Activated CD4-positive, alpha-beta T cell treated with anti-CD3 and anti-CD28 coated beads for 36 hours (primary cell): ENCODE data around the gene PLA2G2F. TPM values are rescaled to one million over a fixed set of nuclear protein-coding genes. Genes with fewer than 3 reads are reported as not detected.

Source experiments
- ATAC-seq: fragments of 200-7000 bp; cut with Tn5 transposase; one replicate; pipeline ENCODE4 v1.10.0; 2021; ENCODE audit warnings: mild to moderate bottlenecking, moderate library complexity
- CTCF ChIA-PET: fragments of 350-600 bp; sonication (Branson Sonifier 250); formaldehyde crosslinking; loops from one replicate; lab custom pipeline; 2021; ENCODE audit warnings: antibody characterized with exemption; lab: Charles Lee
- POLR2A ChIA-PET: fragments of 350-600 bp; sonication (Branson Sonifier 250); formaldehyde crosslinking; loops from one replicate; lab custom pipeline; 2021; ENCODE audit warnings: antibody characterized with exemption, inconsistent platforms; lab: Charles Lee
- DNase-seq: peaks from one replicate; pipeline ENCODE4 v3.0.0-alpha.2; 2020
- H3K27ac Mint-ChIP-seq: one replicate; pipeline ENCODE4 v1.8.0; 2021; ENCODE audit warnings: mixed read lengths
- H3K27me3 Mint-ChIP-seq: one replicate; pipeline ENCODE4 v1.8.0; 2021; ENCODE audit warnings: mixed read lengths
- H3K36me3 Mint-ChIP-seq: one replicate; pipeline ENCODE4 v1.8.0; 2021; ENCODE audit warnings: low read depth, mixed read lengths
- H3K4me1 Mint-ChIP-seq: one replicate; pipeline ENCODE4 v1.8.0; 2021; ENCODE audit warnings: mixed read lengths
- H3K4me3 Mint-ChIP-seq: one replicate; pipeline ENCODE4 v1.8.0; 2021; ENCODE audit warnings: mild to moderate bottlenecking, moderate library complexity, mixed read lengths
- H3K9me3 Mint-ChIP-seq: one replicate; pipeline ENCODE4 v1.8.0; 2021; ENCODE audit warnings: low read depth, mixed read lengths
- intact Hi-C, 2 experiments: fragments of 100-400 bp; cut with DNase I in 1 of 2; cut with micrococcal nuclease in 1 of 2; formaldehyde crosslinking; loops; one replicate each; pipeline versions ENCODE4 v1.14.2 to v1.15.1; 2022 to 2024; cut with DNase I, micrococcal nuclease
- total RNA-seq, 2 experiments: library from RNA; stranded (reverse); gene quantifications; one replicate each; pipeline ENCODE4 v1.2.3, GENCODE V29; 2021

PLA2G2F gene
- total RNA-seq, 2 experiments from 2014 or later = not detected

DNA sequence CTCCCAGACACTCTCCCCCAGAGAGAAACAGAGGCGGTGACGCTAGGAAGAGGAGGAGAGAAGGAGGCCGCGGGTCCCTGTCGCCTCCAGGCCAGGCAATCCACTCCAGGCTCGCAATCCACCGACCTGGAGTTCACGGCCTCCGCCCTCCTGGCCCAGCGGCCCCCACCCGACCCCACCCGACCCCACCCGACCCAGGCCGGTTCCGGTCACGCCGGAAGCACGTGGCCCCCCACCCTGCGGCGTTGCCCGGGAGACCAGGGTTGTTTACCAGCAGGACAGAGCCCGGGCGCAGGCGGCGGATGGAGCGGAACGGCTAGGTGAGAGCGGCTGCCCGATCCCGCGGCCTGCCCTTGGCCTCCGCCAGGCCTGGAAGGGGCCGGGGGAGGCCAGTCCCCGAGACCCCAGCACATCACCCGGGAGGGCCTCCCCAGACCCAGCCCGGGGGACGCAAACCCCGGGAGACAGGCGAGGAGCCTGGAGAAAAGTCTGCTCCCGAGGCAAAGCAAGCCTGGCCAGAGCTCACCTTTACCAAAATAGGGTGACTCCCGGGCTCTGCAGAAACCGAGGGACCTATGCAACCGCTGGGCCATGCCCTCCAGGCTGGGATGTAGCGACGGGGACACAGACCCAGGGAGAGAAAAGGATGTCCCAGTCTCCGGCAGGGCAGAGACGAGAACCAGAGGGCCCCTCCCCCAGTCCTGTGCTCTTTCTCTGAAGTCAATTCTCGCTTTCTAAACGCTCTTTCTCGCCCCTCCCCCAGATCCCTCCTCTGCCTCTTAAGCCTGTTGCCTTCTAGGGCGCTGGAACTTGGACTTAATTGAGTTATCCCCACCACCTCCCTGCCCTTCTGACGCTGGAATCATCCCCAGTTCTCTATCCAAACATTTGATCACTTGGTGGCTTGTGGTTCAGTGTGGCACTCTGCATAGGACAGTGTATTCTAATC is 47.0 kb downstream of the PLA2G2F start, which contains the start of the genes PLA2G2C and UBXN10:
TSS of gene PLA2G2C (minus strand) at position 685 of the 949 bp plus-strand sequence. CDS start 9,155 bp downstream, outside the sequence.
TSS of gene UBXN10 (plus strand) at position 263 of the 949 bp plus-strand sequence. CDS start 4,466 bp downstream, outside the sequence.
- CTCF ChIA-PET = interaction anchor here (1.2 to 3.6 kb wide), 2 partner anchors 9 to 34 kb away, joined by 3 to 13 read pairs; no protein-coding TSS in a partner anchor
- no peaks in the 10 kb centered on the region for H3K36me3 Mint-ChIP-seq
- peak within 1 kb of the TSS; percentile 85 for H3K27ac Mint-ChIP-seq
- peak; percentile 70 for ATAC-seq
- intact Hi-C loops = loop anchor here (1.0 to 10.0 kb wide), 9 partner anchors 14 to 1836 kb away; partner anchors contain the start of gene ECE1 (in 1 of the 2)
- POLR2A ChIA-PET = no interaction called here
- peak; percentile 90 for DNase-seq
- peaks cover 42% of the 10 kb centered on the region for H3K4me1 Mint-ChIP-seq
- peak within 1 kb of the TSS; percentile 68 for H3K4me3 Mint-ChIP-seq
- peaks cover 15% of the 10 kb centered on the region for H3K27me3 Mint-ChIP-seq
- H3K9me3 Mint-ChIP-seq = no peaks in the 10 kb centered on the region

DNA sequence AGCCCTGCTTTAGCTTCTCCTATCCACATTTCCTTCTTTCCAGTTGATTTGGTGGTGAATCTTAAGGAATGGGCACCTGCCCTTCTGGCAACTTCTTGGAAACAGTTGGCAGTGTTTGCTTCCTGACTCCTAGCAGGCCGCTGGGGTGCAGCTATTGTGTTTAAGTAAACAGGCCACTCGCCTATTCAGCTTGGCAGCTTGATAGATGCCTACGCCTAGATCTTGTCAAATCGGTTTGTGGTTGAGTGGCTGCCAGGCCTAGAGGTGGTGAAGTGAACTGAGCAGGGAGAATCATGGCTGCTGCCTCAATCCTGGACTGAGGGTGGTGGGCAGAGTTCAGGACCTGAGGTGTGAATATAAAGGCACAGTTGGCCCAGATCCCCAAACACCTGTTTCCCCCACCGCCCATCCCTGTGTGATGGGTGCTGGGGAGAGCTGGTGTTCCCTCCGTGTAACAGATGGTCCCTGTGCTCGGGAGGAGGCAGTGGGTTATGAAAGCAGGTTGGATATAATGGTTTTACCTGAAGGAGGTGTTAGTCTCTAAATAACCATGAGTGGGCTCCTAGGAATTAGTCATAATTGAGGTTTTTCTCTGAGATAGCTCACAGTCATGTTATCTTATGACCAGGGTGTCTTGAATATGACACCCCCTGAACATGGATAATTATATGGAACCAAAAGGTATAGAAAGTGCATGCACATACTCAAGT is 48.1 kb downstream of the PLA2G2F start:
- ATAC-seq (peak; percentile 46), DNase-seq (peak; percentile 68)
- Mint-ChIP-seq H3K27ac (peak overlapping the region; percentile 51), H3K36me3 (no peaks in the 10 kb centered on the region), H3K27me3 (peaks cover 15% of the 10 kb centered on the region), H3K9me3 (no peaks in the 10 kb centered on the region), H3K4me3 (peak overlapping the region; percentile 37), H3K4me1 (peaks cover 42% of the 10 kb centered on the region)
- ChIA-PET CTCF (interaction anchor here (0.6 to 3.6 kb wide), 5 partner anchors 8 to 270 kb away, joined by 3 to 13 read pairs (median 3); no protein-coding TSS in a partner anchor), POLR2A (no interaction called here)
- intact Hi-C loops = loop anchor here (1.0 to 10.0 kb wide), 7 partner anchors 16 to 1835 kb away; partner anchors contain the start of genes ECE1 (in 1 of the 2) and OTUD3 (in 1 of the 2)

DNA sequence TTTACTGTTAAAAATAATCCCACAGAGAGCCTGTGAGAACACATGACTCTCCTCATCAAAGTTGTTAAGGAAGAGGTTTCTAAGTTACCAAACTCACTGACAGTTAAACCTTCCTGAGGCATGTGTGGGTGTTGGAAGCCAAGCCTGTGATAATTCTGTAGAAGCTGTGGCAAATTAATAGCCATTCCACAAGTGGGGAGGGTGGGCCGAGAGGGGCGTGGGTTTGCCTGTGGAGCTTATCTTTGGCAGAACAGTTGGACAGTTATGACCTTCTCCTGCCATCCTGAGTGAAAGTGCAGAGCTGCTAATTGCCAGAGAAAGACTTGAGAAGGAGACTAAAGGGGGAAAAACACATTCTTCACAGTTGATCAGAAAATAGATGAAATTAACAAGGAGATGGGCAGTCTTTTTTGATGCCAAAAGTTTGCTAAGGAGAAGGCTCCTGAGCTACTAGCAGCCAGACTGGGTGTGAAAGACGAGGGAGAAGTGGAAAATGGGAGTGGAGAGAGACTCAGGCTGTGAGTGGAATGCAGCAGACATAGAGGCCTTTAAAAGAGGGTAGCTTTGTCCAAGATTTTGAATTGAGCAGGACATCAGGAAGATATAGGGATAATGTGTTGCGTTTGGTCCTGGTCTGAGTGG is 48.8 kb downstream of the PLA2G2F start:
- H3K4me1 Mint-ChIP-seq = peaks cover 42% of the 10 kb centered on the region
- H3K36me3 Mint-ChIP-seq = no peaks in the 10 kb centered on the region
- ATAC-seq (no peak), DNase-seq (no peak)
- intact Hi-C loops = loop anchor here (1.0 to 10.0 kb wide), 7 partner anchors 17 to 1834 kb away; partner anchors contain the start of genes ECE1 (in 1 of the 2) and OTUD3 (in 1 of the 2)
- ChIA-PET CTCF (interaction anchor here (0.6 to 3.6 kb wide), 6 partner anchors 8 to 270 kb away, joined by 3 to 13 read pairs (median 4); no protein-coding TSS in a partner anchor), POLR2A (no interaction called here)
- H3K27ac Mint-ChIP-seq = no peak overlapping the region
- no peaks in the 10 kb centered on the region for H3K9me3 Mint-ChIP-seq
- H3K4me3 Mint-ChIP-seq = no peak overlapping the region
- peaks cover 15% of the 10 kb centered on the region for H3K27me3 Mint-ChIP-seq

GRCh38 chr1:20188455-20188817 is 49.3 kb downstream of the PLA2G2F start:
- ChIA-PET POLR2A (no interaction called here), CTCF (interaction anchor here (0.7 to 3.6 kb wide), 6 partner anchors 14 to 271 kb away, joined by 3 to 13 read pairs (median 4); no protein-coding TSS in a partner anchor)
- intact Hi-C loops = loop anchor here in 1 of 2 experiments (5.0 to 10.0 kb wide), 4 partner anchors 474 to 1834 kb away; partner anchors contain the start of gene ECE1
- ATAC-seq (no peak), DNase-seq (no peak)
- Mint-ChIP-seq H3K36me3 (no peaks in the 10 kb centered on the region), H3K4me1 (peaks cover 42% of the 10 kb centered on the region), H3K9me3 (no peaks in the 10 kb centered on the region), H3K4me3 (no peak overlapping the region), H3K27ac (no peak overlapping the region), H3K27me3 (peaks cover 15% of the 10 kb centered on the region)

GRCh38 chr1:20189664-20190063 is 50.5 kb downstream of the PLA2G2F start:
- Mint-ChIP-seq H3K4me1 (peaks cover 37% of the 10 kb centered on the region), H3K27me3 (peaks cover 15% of the 10 kb centered on the region), H3K27ac (no peak overlapping the region), H3K36me3 (no peaks in the 10 kb centered on the region), H3K9me3 (no peaks in the 10 kb centered on the region), H3K4me3 (no peak overlapping the region)
- intact Hi-C loops = loop anchor here in 1 of 2 experiments (5.0 to 10.0 kb wide), 4 partner anchors 475 to 1833 kb away; partner anchors contain the start of gene ECE1
- ChIA-PET POLR2A (no interaction called here), CTCF (interaction anchor here (0.7 to 3.6 kb wide), 3 partner anchors 9 to 37 kb away, joined by 3 to 13 read pairs (median 4); no protein-coding TSS in a partner anchor)
- ATAC-seq = no peak
- no peak for DNase-seq

DNA sequence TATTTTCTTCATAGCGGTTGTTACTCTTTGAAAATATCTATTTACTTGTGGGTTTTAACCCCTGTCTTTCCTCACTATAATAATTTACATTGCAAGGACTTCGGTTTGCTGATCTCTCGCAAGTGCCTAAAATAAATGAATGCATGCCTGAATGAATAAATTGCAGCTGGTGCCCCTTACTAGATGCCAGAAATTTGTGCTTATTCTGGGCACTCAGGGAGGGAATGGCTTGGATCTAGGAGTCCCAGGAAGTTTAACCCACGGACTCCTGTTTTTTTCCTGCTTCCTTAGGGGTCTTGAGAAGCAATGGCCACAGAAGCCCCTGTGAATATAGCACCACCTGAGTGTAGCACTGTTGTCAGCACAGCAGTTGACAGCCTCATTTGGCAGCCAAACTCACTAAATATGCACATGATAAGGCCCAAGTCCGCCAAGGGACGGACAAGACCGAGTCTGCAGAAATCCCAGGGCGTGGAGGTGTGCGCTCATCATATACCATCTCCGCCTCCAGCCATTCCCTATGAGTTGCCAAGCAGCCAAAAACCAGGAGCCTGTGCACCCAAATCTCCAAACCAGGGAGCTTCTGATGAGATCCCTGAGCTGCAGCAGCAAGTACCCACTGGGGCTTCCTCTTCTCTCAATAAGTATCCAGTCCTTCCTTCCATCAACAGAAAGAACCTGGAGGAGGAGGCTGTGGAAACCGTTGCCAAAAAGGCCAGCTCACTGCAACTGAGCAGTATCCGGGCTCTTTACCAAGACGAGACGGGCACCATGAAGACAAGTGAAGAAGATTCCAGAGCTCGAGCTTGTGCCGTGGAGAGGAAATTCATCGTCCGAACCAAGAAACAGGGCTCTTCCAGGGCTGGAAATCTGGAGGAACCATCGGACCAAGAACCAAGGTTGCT is 51.4 kb downstream of the PLA2G2F start:
- POLR2A ChIA-PET = no interaction called here
- Mint-ChIP-seq H3K36me3 (no peaks in the 10 kb centered on the region), H3K9me3 (no peaks in the 10 kb centered on the region), H3K4me3 (no peak overlapping the region), H3K27me3 (peaks cover 18% of the 10 kb centered on the region), H3K4me1 (peaks cover 31% of the 10 kb centered on the region), H3K27ac (no peak overlapping the region)
- ATAC-seq (no peak), DNase-seq (no peak)
- intact Hi-C loops = no loop called here
- CTCF ChIA-PET = interaction anchor here (0.7 to 1.4 kb wide), 2 partner anchors 10 to 26 kb away, joined by 3 read pairs; no protein-coding TSS in a partner anchor

DNA sequence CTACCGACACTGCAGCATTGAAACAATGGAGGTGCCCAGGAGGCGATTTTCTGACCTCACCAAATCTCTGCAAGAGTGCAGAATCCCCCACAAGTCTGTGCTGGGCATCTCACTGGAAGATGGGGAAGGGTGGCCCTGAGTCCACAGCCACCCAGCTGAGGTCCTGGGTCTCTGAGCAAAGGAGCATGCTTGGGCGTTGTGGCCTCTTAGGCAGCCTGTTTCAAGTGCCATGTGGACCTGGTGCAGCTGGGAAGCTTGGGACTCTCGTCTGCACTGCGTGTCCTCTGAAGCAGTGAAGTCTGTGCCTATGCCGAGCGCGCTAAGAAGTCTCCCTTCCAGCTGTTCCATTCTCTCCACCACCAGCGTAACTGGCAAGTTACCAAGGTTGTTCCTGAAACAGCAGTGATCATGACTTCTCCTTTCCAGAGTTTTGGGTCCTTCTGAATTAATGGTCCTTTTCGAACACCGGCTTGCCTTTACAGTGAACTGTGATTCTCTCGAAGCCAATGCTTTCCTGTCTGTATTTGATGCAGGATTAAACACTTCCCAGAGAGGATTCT is 52.2 kb downstream of the PLA2G2F start:
- H3K27ac Mint-ChIP-seq = no peak overlapping the region
- CTCF ChIA-PET = interaction anchor here (1.4 kb wide), 1 partner anchor 25 kb away, joined by 3 read pairs; no protein-coding TSS in a partner anchor
- H3K9me3 Mint-ChIP-seq = no peaks in the 10 kb centered on the region
- no peaks in the 10 kb centered on the region for H3K36me3 Mint-ChIP-seq
- H3K4me1 Mint-ChIP-seq = peaks cover 29% of the 10 kb centered on the region
- intact Hi-C loops = no loop called here
- no peak overlapping the region for H3K4me3 Mint-ChIP-seq
- ATAC-seq (no peak), DNase-seq (no peak)
- POLR2A ChIA-PET = no interaction called here
- peaks cover 23% of the 10 kb centered on the region for H3K27me3 Mint-ChIP-seq

- no peaks in the 10 kb centered on the region for H3K36me3 Mint-ChIP-seq
- DNase-seq (no peak), ATAC-seq (no peak)
- no peak overlapping the region for H3K4me3 Mint-ChIP-seq
- no peaks in the 10 kb centered on the region for H3K9me3 Mint-ChIP-seq
- CTCF ChIA-PET = interaction anchor here (0.8 to 1.4 kb wide), 2 partner anchors 24 to 28 kb away, joined by 3 read pairs; no protein-coding TSS in a partner anchor
- peaks cover 19% of the 10 kb centered on the region for H3K4me1 Mint-ChIP-seq
- POLR2A ChIA-PET = no interaction called here
- intact Hi-C loops = no loop called here
- H3K27me3 Mint-ChIP-seq = peaks cover 24% of the 10 kb centered on the region
- no peak overlapping the region for H3K27ac Mint-ChIP-seq
Observed at GRCh38 chr1:20192364-20192763, 53.2 kb downstream of the PLA2G2F start.

GRCh38 chr1:20192871-20193411 is 53.8 kb downstream of the PLA2G2F start:
- H3K27me3 Mint-ChIP-seq = peaks cover 26% of the 10 kb centered on the region

More at GRCh38 chr1:20192871-20193411, 53.8 kb downstream of the PLA2G2F start:
- ChIA-PET POLR2A (interaction anchor here (0.6 kb wide), 1 partner anchor 164 kb away, joined by 3 read pairs; no protein-coding TSS in a partner anchor), CTCF (interaction anchor here (0.6 to 4.8 kb wide), 7 partner anchors 9 to 275 kb away, joined by 3 to 30 read pairs (median 4); no protein-coding TSS in a partner anchor)
- intact Hi-C loops = no loop called here
- DNase-seq (no peak), ATAC-seq (no peak)
- Mint-ChIP-seq H3K36me3 (no peaks in the 10 kb centered on the region), H3K27ac (no peak overlapping the region), H3K9me3 (no peaks in the 10 kb centered on the region), H3K4me3 (no peak overlapping the region), H3K4me1 (peaks cover 14% of the 10 kb centered on the region)
